Chondrocyte (in vitro differentiated cells): ENCODE results near the gene ST8SIA3. TPM values are rescaled to one million over a fixed set of nuclear protein-coding genes. Genes with fewer than 3 reads are reported as not detected.

Experiments
- DNase-seq: peaks from one replicate; pipeline ENCODE4 v3.0.0; 2021; ENCODE audit warnings: mixed read lengths, low spot score
- H3K27ac Mint-ChIP-seq: one replicate; pipeline ENCODE4 v1.8.0; 2021; ENCODE audit warnings: mild to moderate bottlenecking, moderate library complexity, mixed read lengths; ENCODE audit not compliant: unreplicated experiment
- H3K27me3 Mint-ChIP-seq: 2 replicates; pipeline ENCODE4 v1.8.0; 2021; ENCODE audit warnings: low read depth, mixed read lengths
- H3K36me3 Mint-ChIP-seq: 2 replicates; pipeline ENCODE4 v1.8.0; 2021; ENCODE audit warnings: low read depth, mixed read lengths
- H3K4me1 Mint-ChIP-seq: 2 replicates; pipeline ENCODE4 v1.8.0; 2021; ENCODE audit warnings: low read depth, mild to moderate bottlenecking, mixed read lengths
- H3K4me3 Mint-ChIP-seq: one replicate; pipeline ENCODE4 v1.8.0; 2021; ENCODE audit warnings: mild to moderate bottlenecking, moderate library complexity, mixed read lengths; ENCODE audit not compliant: unreplicated experiment
- H3K9me3 Mint-ChIP-seq: 2 replicates; pipeline ENCODE4 v1.8.0; 2021; ENCODE audit warnings: low read depth, mixed read lengths
- total RNA-seq: library from RNA; stranded (reverse); gene quantifications from 3 replicates; pipeline ENCODE4 v1.2.1, GENCODE V29; 2021
- TF ChIP-seq, protein P1 (sequence below): fragments of 200-600 bp; sonication (generic); IDR thresholded peaks from 2 replicates; pipeline ENCODE4 v1.5.0; 2021; ENCODE audit warnings: antibody characterized with exemption, mild to moderate bottlenecking, moderate library complexity

The ST8SIA3 gene
- total RNA-seq, 1 donor from 2014 or later, result not detected

DNA sequence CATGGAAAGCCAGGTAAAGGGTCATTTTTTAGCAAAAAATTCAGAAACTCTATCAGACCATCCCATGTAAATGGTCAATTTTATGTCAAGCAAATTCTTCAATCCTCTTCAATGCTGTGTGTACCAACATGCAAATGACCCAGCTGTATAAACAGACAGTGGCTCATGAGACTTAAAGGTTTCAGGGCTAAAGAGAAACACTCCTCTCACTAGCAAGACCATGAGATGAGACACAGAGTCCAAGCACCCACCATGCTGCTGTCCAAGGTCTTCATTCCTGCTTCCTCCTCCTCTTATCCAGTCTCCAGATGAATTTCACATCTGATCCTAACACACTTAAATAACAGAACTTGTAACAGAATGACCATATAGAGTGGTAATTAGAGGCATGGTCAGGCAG, 52.0 kb downstream of the ST8SIA3 start:
- Mint-ChIP-seq H3K36me3 (no peaks in the 10 kb centered on the region), H3K4me1 (no peaks in the 10 kb centered on the region), H3K4me3 (no peak overlapping the region), H3K27ac (no peak overlapping the region), H3K9me3 (peaks cover 4% of the 10 kb centered on the region), H3K27me3 (peaks cover 3% of the 10 kb centered on the region)
- TF ChIP-seq, protein P1, sequence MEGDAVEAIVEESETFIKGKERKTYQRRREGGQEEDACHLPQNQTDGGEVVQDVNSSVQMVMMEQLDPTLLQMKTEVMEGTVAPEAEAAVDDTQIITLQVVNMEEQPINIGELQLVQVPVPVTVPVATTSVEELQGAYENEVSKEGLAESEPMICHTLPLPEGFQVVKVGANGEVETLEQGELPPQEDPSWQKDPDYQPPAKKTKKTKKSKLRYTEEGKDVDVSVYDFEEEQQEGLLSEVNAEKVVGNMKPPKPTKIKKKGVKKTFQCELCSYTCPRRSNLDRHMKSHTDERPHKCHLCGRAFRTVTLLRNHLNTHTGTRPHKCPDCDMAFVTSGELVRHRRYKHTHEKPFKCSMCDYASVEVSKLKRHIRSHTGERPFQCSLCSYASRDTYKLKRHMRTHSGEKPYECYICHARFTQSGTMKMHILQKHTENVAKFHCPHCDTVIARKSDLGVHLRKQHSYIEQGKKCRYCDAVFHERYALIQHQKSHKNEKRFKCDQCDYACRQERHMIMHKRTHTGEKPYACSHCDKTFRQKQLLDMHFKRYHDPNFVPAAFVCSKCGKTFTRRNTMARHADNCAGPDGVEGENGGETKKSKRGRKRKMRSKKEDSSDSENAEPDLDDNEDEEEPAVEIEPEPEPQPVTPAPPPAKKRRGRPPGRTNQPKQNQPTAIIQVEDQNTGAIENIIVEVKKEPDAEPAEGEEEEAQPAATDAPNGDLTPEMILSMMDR, result no peak
- DNase-seq, result no peak

- Mint-ChIP-seq H3K36me3 (no peaks in the 10 kb centered on the region), H3K4me1 (no peaks in the 10 kb centered on the region), H3K27me3 (peaks cover 9% of the 10 kb centered on the region), H3K27ac (no peak overlapping the region), H3K9me3 (peaks cover 7% of the 10 kb centered on the region), H3K4me3 (no peak overlapping the region)
- TF ChIP-seq, protein P1, result no peak
- DNase-seq, result no peak
Observed at GRCh38 chr18:57409650-57410049, 57.3 kb downstream of the ST8SIA3 start.

- no peaks in the 10 kb centered on the region for H3K36me3 Mint-ChIP-seq
- H3K4me1 Mint-ChIP-seq, result no peaks in the 10 kb centered on the region
- no peak overlapping the region for H3K27ac Mint-ChIP-seq
- peaks cover 7% of the 10 kb centered on the region for H3K9me3 Mint-ChIP-seq
- no peak for DNase-seq
- H3K27me3 Mint-ChIP-seq, result peaks cover 14% of the 10 kb centered on the region
- H3K4me3 Mint-ChIP-seq, result no peak overlapping the region
- TF ChIP-seq, protein P1, result no peak
Observed at GRCh38 chr18:57410749-57411148, 58.4 kb downstream of the ST8SIA3 start.

- DNase-seq, result no peak
- no peak overlapping the region for H3K4me3 Mint-ChIP-seq
- H3K27me3 Mint-ChIP-seq, result peaks cover 31% of the 10 kb centered on the region
- no peak overlapping the region for H3K27ac Mint-ChIP-seq
- H3K36me3 Mint-ChIP-seq, result no peaks in the 10 kb centered on the region
- H3K9me3 Mint-ChIP-seq, result peaks cover 10% of the 10 kb centered on the region
- no peaks in the 10 kb centered on the region for H3K4me1 Mint-ChIP-seq
- TF ChIP-seq, protein P1, result no peak
Observed at GRCh38 chr18:57416542-57416941, 64.2 kb downstream of the ST8SIA3 start.

Other genes starting within 250 kb of the ST8SIA3 start
- not detected in 3 replicates for gene BOD1L2, start 205.5 kb upstream of the ST8SIA3 start, total RNA-seq
- 0.05 to 0.08 TPM (median 0.05 TPM) in 3 replicates for gene ONECUT2, start 82.8 kb downstream of the ST8SIA3 start, total RNA-seq
- 24.6 to 33.9 TPM (median 25.9 TPM) in 3 replicates for gene FECH, start 234.1 kb downstream of the ST8SIA3 start, total RNA-seq